ENCODE data around the gene TOGARAM2.

GRCh38 chr2:28962505-28962904, 18.6 kb upstream of the TOGARAM2 start:
- TF ChIP-seq CTCF (IDR thresholded peaks at IDR 0.05) (no peak), ZFX (IDR thresholded peaks at IDR 0.05; ENCODE audit: borderline replicate concordance) (no peak)

Measured in 22Rv1 (cell line).